HL-60 (cell line): ENCODE data around the gene OR6B3.

Source experiments
- DNase-seq, 2 experiments: peaks; one replicate each; pipeline ENCODE4 v3.0.0-alpha.2; 2010 to 2020; ENCODE audit warnings: low read depth in 1 of 2, low spot score in 1 of 2
- H3K27ac ChIP-seq: fragments of 250-450 bp; sonication (Bioruptor Pico); replicated peaks from 2 replicates; pipeline ENCODE4 v1.5.1; 2020; ENCODE audit warnings: mild to moderate bottlenecking, moderate library complexity
- H3K27me3 ChIP-seq: fragments of 250-450 bp; sonication (Bioruptor Pico); 2 replicates; pipeline ENCODE4 v1.5.1; 2021; ENCODE audit warnings: mild to moderate bottlenecking, moderate library complexity; ENCODE audit not compliant: insufficient read depth, poor library complexity, severe bottlenecking
- H3K4me3 ChIP-seq: replicated peaks from 2 replicates; pipeline ENCODE4 v1.5.1; 2011; ENCODE audit warnings: mild to moderate bottlenecking, control low read depth, low read length; ENCODE audit not compliant: insufficient read depth
- GABPA ChIP-seq: IDR thresholded peaks from 2 replicates; pipeline ENCODE4 v1.6.1; 2012; ENCODE audit warnings: low read depth
- POLR2AphosphoS5 ChIP-seq: IDR thresholded peaks from 2 replicates; pipeline ENCODE4 v1.6.1; 2012; ENCODE audit warnings: low read depth
- SPI1 ChIP-seq: IDR thresholded peaks from 2 replicates; pipeline ENCODE4 v1.6.1; 2012; ENCODE audit warnings: low read depth, mild to moderate bottlenecking, borderline replicate concordance
- TF ChIP-seq, protein P1 (sequence below): IDR thresholded peaks from one replicate; pipeline ENCODE4 v1.5.1; 2011; ENCODE audit warnings: low read length, control low read depth, inconsistent platforms; ENCODE audit not compliant: insufficient read depth
- TF ChIP-seq, protein P2 (sequence below): IDR thresholded peaks from 2 replicates; pipeline ENCODE4 v1.6.1; 2012; ENCODE audit warnings: low read depth; ENCODE audit not compliant: insufficient replicate concordance

OR6B3 gene

DNA sequence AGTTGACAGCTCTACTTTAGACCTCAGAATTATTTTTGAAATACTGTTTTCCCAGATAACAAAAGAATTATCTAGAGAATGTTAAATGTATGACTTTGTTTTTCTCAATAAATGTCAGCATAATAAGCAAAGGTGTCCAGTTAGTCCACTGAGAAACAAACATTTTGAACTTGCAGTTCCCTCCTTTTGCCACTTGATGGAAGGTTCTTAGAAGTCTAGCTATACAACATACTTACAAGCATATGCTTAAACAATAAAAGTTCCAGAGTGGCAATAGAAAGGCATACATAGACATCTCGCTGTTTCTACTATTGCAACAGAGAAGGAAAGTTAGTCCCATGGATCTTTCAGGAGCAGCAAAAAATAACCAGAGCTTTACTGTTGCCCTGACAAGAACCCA, 40.0 kb downstream of the OR6B3 start:
- no peak for DNase-seq
- no peaks in the 10 kb centered on the region for H3K27me3 ChIP-seq
- no peak for TF ChIP-seq POLR2AphosphoS5
- TF ChIP-seq, protein P1, sequence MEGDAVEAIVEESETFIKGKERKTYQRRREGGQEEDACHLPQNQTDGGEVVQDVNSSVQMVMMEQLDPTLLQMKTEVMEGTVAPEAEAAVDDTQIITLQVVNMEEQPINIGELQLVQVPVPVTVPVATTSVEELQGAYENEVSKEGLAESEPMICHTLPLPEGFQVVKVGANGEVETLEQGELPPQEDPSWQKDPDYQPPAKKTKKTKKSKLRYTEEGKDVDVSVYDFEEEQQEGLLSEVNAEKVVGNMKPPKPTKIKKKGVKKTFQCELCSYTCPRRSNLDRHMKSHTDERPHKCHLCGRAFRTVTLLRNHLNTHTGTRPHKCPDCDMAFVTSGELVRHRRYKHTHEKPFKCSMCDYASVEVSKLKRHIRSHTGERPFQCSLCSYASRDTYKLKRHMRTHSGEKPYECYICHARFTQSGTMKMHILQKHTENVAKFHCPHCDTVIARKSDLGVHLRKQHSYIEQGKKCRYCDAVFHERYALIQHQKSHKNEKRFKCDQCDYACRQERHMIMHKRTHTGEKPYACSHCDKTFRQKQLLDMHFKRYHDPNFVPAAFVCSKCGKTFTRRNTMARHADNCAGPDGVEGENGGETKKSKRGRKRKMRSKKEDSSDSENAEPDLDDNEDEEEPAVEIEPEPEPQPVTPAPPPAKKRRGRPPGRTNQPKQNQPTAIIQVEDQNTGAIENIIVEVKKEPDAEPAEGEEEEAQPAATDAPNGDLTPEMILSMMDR: peak; percentile 13
- H3K27ac ChIP-seq: no peak overlapping the region
- H3K4me3 ChIP-seq: no peak overlapping the region

DNA sequence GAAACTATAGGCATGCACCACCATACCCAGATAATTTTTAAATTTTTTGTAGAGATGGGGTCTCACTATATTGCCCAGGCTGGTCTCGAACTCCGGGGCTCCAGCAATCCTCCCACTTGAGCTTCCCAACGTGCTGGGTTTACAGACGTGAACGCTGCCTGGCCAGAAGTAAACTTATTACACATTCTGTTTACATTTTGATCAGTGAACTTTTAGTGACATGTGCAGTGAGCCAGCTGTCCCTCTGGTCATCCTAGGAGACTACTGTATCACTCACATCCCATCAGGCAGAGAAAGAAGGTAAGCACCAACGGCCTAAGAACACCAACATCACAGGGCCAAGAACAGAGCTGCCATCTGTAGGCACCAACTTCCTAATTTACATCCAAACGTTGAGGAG, 50.3 kb downstream of the OR6B3 start:
- DNase-seq: no peak
- no peak for TF ChIP-seq GABPA
- TF ChIP-seq, protein P1: no peak
- TF ChIP-seq, protein P2, sequence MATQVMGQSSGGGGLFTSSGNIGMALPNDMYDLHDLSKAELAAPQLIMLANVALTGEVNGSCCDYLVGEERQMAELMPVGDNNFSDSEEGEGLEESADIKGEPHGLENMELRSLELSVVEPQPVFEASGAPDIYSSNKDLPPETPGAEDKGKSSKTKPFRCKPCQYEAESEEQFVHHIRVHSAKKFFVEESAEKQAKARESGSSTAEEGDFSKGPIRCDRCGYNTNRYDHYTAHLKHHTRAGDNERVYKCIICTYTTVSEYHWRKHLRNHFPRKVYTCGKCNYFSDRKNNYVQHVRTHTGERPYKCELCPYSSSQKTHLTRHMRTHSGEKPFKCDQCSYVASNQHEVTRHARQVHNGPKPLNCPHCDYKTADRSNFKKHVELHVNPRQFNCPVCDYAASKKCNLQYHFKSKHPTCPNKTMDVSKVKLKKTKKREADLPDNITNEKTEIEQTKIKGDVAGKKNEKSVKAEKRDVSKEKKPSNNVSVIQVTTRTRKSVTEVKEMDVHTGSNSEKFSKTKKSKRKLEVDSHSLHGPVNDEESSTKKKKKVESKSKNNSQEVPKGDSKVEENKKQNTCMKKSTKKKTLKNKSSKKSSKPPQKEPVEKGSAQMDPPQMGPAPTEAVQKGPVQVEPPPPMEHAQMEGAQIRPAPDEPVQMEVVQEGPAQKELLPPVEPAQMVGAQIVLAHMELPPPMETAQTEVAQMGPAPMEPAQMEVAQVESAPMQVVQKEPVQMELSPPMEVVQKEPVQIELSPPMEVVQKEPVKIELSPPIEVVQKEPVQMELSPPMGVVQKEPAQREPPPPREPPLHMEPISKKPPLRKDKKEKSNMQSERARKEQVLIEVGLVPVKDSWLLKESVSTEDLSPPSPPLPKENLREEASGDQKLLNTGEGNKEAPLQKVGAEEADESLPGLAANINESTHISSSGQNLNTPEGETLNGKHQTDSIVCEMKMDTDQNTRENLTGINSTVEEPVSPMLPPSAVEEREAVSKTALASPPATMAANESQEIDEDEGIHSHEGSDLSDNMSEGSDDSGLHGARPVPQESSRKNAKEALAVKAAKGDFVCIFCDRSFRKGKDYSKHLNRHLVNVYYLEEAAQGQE: no peak
- TF ChIP-seq POLR2AphosphoS5: no peak
- TF ChIP-seq SPI1: no peak
- Histone ChIP-seq H3K27me3 (no peaks in the 10 kb centered on the region), H3K4me3 (no peak overlapping the region), H3K27ac (no peak overlapping the region)

DNA sequence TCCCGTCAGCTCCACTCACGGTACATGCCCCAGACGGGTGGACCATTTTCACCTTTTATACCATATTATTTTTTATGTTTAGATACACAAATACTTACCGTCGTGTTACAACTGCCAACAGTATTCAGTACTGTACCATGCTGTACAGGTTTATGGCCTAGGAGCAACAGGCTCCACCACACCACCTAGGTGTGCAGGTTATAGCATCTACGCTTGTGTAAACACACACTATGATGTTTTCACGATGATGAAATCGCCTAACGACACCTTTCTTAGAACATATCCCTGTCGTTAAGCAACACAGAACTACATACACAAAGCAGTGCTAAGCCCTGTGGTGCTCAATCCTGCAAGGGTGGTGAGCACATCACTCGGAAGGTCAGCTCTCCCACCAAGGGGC, 52.6 kb downstream of the OR6B3 start:
- Histone ChIP-seq H3K27me3 (no peaks in the 10 kb centered on the region), H3K4me3 (no peak overlapping the region), H3K27ac (no peak overlapping the region)
- DNase-seq: no peak
- TF ChIP-seq GABPA (no peak), SPI1 (no peak), POLR2AphosphoS5 (no peak)
- TF ChIP-seq, protein P1: no peak
- TF ChIP-seq, protein P2: no peak

DNA sequence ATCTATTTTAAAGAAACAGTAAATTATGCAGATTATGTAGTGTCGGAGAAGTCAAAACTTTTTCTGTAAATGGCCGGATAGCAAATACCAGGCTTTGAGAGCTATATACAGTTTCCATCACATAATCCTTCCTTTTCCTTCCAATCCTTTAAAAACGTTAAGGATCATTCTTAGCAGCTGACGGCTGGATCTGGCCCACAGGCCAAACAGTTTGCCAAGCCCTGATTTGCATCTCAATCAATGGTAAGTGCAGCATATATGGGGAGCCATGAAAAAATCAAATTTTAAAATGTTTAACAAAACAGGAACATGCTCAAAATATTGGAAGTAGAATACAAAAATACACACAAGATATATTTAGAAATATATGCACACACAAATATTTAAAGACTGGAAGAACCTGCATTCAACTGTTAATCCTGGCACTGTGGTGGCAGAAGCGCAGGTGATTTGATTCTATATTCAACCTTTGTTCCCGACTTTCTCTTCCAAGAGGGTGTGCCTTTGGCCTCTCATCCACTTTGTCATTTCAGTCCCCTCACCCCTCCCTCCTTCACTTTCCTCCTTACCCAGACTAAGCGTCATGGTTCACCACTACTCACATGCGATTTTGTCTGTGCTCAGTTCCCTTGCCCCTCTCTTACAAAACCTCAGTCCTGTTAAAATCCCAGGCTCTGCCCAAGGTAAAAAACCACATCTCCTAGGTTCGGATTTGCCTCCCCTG, 55.5 kb downstream of the OR6B3 start:
- no peak overlapping the region for H3K27ac ChIP-seq
- no peaks in the 10 kb centered on the region for H3K27me3 ChIP-seq
- no peak overlapping the region for H3K4me3 ChIP-seq
- TF ChIP-seq, protein P1: no peak
- TF ChIP-seq POLR2AphosphoS5 (no peak), SPI1 (no peak), GABPA (no peak)
- TF ChIP-seq, protein P2: no peak
- no peak for DNase-seq
